ENCODE measurements around the gene CTSH.
"Not testable (repeated sequence)": the region's sequence is repeated elsewhere in the genome, so short reads cannot be mapped to it uniquely, and the experiment has no call there.

CTSH gene

DNA sequence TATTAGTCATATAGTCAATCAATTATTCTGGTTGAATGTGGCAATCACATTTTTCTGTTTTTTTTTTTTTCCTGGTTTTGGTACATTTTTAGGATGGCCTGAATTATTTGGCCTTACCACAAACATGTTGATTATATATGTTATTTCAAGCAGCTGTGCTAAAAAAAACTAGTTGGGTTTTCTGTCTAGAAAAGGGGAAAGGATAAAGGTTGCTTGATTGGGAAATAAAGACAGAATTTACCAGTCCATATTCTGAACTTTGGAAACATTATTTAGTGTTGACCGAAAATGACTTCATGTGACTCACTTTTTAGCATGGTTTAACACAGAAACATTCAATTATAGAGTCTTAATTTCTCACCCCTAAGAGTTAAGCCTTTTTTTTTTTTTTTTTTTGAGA is 64.0 kb downstream of the CTSH start:
- no peak overlapping the region for H3K4me3 ChIP-seq (ENCODE audit: low read length)
- no peak overlapping the region for H2AK5ac ChIP-seq (ENCODE audit: low read length)

DNA sequence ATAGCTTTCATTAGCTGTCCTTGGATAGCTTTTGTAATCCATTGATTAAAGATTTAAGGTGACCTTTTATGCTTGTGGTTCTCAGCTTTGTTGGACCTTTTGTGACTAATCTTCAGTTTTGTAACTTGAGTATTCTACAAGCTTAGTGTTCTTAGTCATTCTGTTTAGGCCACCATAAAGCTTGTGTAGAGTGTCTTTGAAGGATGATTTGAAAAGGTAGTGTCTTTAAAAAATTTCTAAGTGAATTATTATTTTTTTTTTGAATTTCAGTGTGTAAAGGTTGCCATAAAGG is 64.7 kb downstream of the CTSH start:
- Histone ChIP-seq H2BK120ac (ENCODE audit: low read depth, low read length) (no peak overlapping the region), H3K23ac (ENCODE audit: low read length) (no peak overlapping the region), H3K18ac (ENCODE audit: low read length) (no peak overlapping the region), H2BK5ac (ENCODE audit: low read length) (no peak overlapping the region), H3K36me3 (ENCODE audit: control insufficient read depth, insufficient read depth, low read length) (peaks cover 3% of the 10 kb centered on the region), H2BK15ac (replicated peaks; ENCODE audit: low read depth) (no peak overlapping the region), H3K27me3 (ENCODE audit: insufficient read depth, low read length, poor library complexity) (no peaks in the 10 kb centered on the region), H3K4me3 (ENCODE audit: low read length) (no peak overlapping the region), H3K4me2 (ENCODE audit: low read length) (no peak overlapping the region), H3K27ac (ENCODE audit: low read depth, low read length) (no peak overlapping the region), H2AK5ac (ENCODE audit: low read length) (no peak overlapping the region), H3K79me1 (ENCODE audit: low read length) (no peaks in the 10 kb centered on the region), H4K8ac (ENCODE audit: low read depth, low read length) (no peak overlapping the region), H4K5ac (ENCODE audit: low read length) (no peak overlapping the region), H3K4me1 (ENCODE audit: control insufficient read depth, low read depth, low read length) (peaks cover 3% of the 10 kb centered on the region), H3K9ac (ENCODE audit: low read length) (no peak overlapping the region), H3K4ac (ENCODE audit: low read depth, low read length) (no peak overlapping the region), H3K56ac (ENCODE audit: low read length) (no peak overlapping the region), H3K79me2 (ENCODE audit: control insufficient read depth, insufficient read depth, low read length) (peaks cover 86% of the 10 kb centered on the region)
- DNase-seq, result no peak

More for the DNA sequence above, 64.0 kb downstream of the CTSH start:
- Histone ChIP-seq H3K4me2 (ENCODE audit: low read length) (no peak overlapping the region), H2BK5ac (ENCODE audit: low read length) (no peak overlapping the region), H2BK120ac (ENCODE audit: low read depth, low read length) (no peak overlapping the region), H3K27me3 (ENCODE audit: insufficient read depth, low read length, poor library complexity) (no peaks in the 10 kb centered on the region), H3K79me2 (ENCODE audit: control insufficient read depth, insufficient read depth, low read length) (peaks cover 82% of the 10 kb centered on the region), H3K18ac (ENCODE audit: low read length) (no peak overlapping the region), H3K36me3 (ENCODE audit: control insufficient read depth, insufficient read depth, low read length) (peaks cover 3% of the 10 kb centered on the region), H3K9ac (ENCODE audit: low read length) (no peak overlapping the region), H3K27ac (ENCODE audit: low read depth, low read length) (no peak overlapping the region), H4K5ac (ENCODE audit: low read length) (no peak overlapping the region), H3K4me1 (ENCODE audit: control insufficient read depth, low read depth, low read length) (peaks cover 3% of the 10 kb centered on the region), H3K79me1 (ENCODE audit: low read length) (no peaks in the 10 kb centered on the region), H3K23ac (ENCODE audit: low read length) (no peak overlapping the region), H3K4ac (ENCODE audit: low read depth, low read length) (no peak overlapping the region), H2BK15ac (replicated peaks; ENCODE audit: low read depth) (no peak overlapping the region), H4K8ac (ENCODE audit: low read depth, low read length) (no peak overlapping the region), H3K56ac (ENCODE audit: low read length) (no peak overlapping the region)
- no CpG with 5 or more reads among the region's 1 CpG for WGBS (ENCODE audit: extremely low coverage, insufficient coverage, low lambda C conversion rate)
- no peak for DNase-seq

DNA sequence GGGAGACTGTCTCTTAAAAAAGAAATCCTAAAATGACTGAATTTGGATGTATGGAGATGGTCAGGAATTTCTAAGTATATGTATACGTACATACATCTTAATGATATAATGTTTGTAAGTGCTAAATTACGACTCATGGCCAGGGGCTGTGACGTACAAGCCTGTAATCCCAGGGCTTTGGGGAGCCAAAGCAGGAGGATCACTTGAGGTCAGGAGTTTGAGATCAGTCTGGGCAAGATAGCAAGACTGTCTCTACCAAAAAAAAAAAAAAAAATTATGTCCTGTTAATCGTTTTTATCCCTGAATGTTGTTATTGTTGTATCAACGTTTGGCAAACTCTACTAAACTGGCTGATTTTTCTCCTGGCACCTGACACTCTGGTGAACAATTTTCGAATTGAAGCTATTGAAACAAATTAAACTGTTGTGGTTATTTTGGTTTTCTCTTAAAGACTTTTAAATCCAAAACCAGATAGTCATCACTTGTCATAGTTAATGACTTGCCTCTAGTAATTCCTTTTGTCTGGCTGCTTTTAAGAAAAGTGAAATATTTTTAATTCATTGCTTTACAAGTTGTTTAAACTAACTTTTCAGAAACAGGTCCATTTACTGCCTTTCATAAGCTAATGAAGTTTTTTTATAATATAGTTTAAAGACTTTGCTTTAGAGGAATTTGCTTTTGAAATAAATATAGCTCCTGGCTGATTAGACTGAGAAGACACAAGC is 65.2 kb downstream of the CTSH start:
- Histone ChIP-seq H3K79me2 (ENCODE audit: control insufficient read depth, insufficient read depth, low read length) (peaks cover 86% of the 10 kb centered on the region), H3K9ac (ENCODE audit: low read length) (no peak overlapping the region), H3K56ac (ENCODE audit: low read length) (no peak overlapping the region), H3K27me3 (ENCODE audit: insufficient read depth, low read length, poor library complexity) (no peaks in the 10 kb centered on the region), H2AK5ac (ENCODE audit: low read length) (no peak overlapping the region), H2BK15ac (replicated peaks; ENCODE audit: low read depth) (no peak overlapping the region), H4K5ac (ENCODE audit: low read length) (no peak overlapping the region), H3K4me3 (ENCODE audit: low read length) (no peak overlapping the region), H3K4me2 (ENCODE audit: low read length) (no peak overlapping the region), H3K36me3 (ENCODE audit: control insufficient read depth, insufficient read depth, low read length) (peaks cover 3% of the 10 kb centered on the region), H3K18ac (ENCODE audit: low read length) (no peak overlapping the region), H3K4me1 (ENCODE audit: control insufficient read depth, low read depth, low read length) (peaks cover 3% of the 10 kb centered on the region), H2BK120ac (ENCODE audit: low read depth, low read length) (no peak overlapping the region), H3K4ac (ENCODE audit: low read depth, low read length) (no peak overlapping the region), H4K8ac (ENCODE audit: low read depth, low read length) (no peak overlapping the region), H3K27ac (ENCODE audit: low read depth, low read length) (no peak overlapping the region), H3K79me1 (ENCODE audit: low read length) (no peaks in the 10 kb centered on the region), H2BK5ac (ENCODE audit: low read length) (no peak overlapping the region), H3K23ac (ENCODE audit: low read length) (no peak overlapping the region)
- DNase-seq, result no peak
- WGBS (ENCODE audit: extremely low coverage, insufficient coverage, low lambda C conversion rate), result no CpG with 5 or more reads among the region's 6 CpGs

DNA sequence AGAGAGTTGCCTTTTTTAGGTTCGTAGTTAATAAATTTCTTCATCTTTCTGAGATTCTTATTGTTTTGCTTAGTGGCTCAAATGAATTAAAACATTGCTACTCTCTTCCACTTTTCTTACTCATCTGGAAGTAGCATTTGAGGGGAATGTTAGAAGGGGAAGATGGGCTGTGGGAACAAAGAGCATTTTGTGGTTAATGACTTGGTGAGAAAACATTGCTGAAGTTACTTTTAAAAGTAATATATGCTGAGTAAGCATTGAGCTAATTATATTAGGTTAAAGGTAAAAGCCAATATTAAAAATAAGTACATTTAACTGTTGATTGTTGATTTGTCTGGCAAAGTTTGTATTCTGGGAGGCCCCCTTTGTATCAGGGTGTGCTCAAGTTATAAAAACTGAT is 66.5 kb downstream of the CTSH start:
- no peak overlapping the region for H4K5ac ChIP-seq (ENCODE audit: low read length)
- peaks cover 3% of the 10 kb centered on the region for H3K4me1 ChIP-seq (ENCODE audit: control insufficient read depth, low read depth, low read length)

DNA sequence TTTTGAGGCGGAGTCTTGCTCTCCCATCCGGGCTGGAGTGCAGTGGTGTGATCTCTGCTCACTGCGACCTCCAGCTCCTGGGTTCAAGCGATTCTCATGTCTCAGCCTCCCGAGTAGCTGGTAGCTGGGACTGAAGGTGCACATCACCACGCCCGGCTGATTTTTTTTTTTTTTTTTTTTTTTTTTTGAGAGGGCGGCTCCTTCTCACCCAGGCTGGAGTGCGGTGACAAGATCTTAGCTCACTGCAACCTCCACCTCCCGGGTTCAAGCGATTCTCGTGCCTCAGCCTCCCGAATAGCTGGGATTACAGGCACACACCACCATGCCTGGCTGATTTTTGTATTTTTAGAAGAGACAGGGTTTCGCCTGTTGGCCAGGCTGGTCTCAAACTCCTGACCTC is 67.9 kb downstream of the CTSH start:
- not testable (repeated sequence) for H3K27ac ChIP-seq (ENCODE audit: low read depth, low read length); H3K18ac ChIP-seq (ENCODE audit: low read length); H3K4me3 ChIP-seq (ENCODE audit: low read length); H2BK5ac ChIP-seq (ENCODE audit: low read length); H2BK120ac ChIP-seq (ENCODE audit: low read depth, low read length); H3K36me3 ChIP-seq (ENCODE audit: control insufficient read depth, insufficient read depth, low read length); H2BK15ac ChIP-seq (replicated peaks; ENCODE audit: low read depth); H3K4me1 ChIP-seq (ENCODE audit: control insufficient read depth, low read depth, low read length); H3K56ac ChIP-seq (ENCODE audit: low read length); DNase-seq; H3K4me2 ChIP-seq (ENCODE audit: low read length); H3K79me1 ChIP-seq (ENCODE audit: low read length); H3K27me3 ChIP-seq (ENCODE audit: insufficient read depth, low read length, poor library complexity); H3K4ac ChIP-seq (ENCODE audit: low read depth, low read length); H4K8ac ChIP-seq (ENCODE audit: low read depth, low read length); H4K5ac ChIP-seq (ENCODE audit: low read length); H3K9ac ChIP-seq (ENCODE audit: low read length); H3K23ac ChIP-seq (ENCODE audit: low read length); H2AK5ac ChIP-seq (ENCODE audit: low read length)
- H3K79me2 ChIP-seq (ENCODE audit: control insufficient read depth, insufficient read depth, low read length), result peaks cover 82% of the 10 kb centered on the region
- WGBS (ENCODE audit: extremely low coverage, insufficient coverage, low lambda C conversion rate), result no CpG with 5 or more reads among the region's 14 CpGs

More for the DNA sequence above, 66.5 kb downstream of the CTSH start:
- H3K27ac ChIP-seq (ENCODE audit: low read depth, low read length), result no peak overlapping the region
- no peak overlapping the region for H3K4me2 ChIP-seq (ENCODE audit: low read length)
- no peak overlapping the region for H2AK5ac ChIP-seq (ENCODE audit: low read length)
- peaks cover 3% of the 10 kb centered on the region for H3K36me3 ChIP-seq (ENCODE audit: control insufficient read depth, insufficient read depth, low read length)
- DNase-seq, result no peak
- no peak overlapping the region for H4K8ac ChIP-seq (ENCODE audit: low read depth, low read length)
- no peak overlapping the region for H3K4ac ChIP-seq (ENCODE audit: low read depth, low read length)
- no peak overlapping the region for H2BK120ac ChIP-seq (ENCODE audit: low read depth, low read length)
- H3K9ac ChIP-seq (ENCODE audit: low read length), result no peak overlapping the region
- H2BK5ac ChIP-seq (ENCODE audit: low read length), result no peak overlapping the region
- no CpG with 5 or more reads among the region's 1 CpG for WGBS (ENCODE audit: extremely low coverage, insufficient coverage, low lambda C conversion rate)
- no peak overlapping the region for H2BK15ac ChIP-seq (replicated peaks; ENCODE audit: low read depth)
- no peak overlapping the region for H3K4me3 ChIP-seq (ENCODE audit: low read length)
- H3K23ac ChIP-seq (ENCODE audit: low read length), result no peak overlapping the region
- no peak overlapping the region for H3K56ac ChIP-seq (ENCODE audit: low read length)
- H3K18ac ChIP-seq (ENCODE audit: low read length), result no peak overlapping the region
- peaks cover 90% of the 10 kb centered on the region for H3K79me2 ChIP-seq (ENCODE audit: control insufficient read depth, insufficient read depth, low read length)
- H3K27me3 ChIP-seq (ENCODE audit: insufficient read depth, low read length, poor library complexity), result no peaks in the 10 kb centered on the region
- no peaks in the 10 kb centered on the region for H3K79me1 ChIP-seq (ENCODE audit: low read length)
